ENCODE measurements around the gene LPCAT1. TPM values are rescaled to one million over a fixed set of nuclear protein-coding genes. Genes with fewer than 3 reads are reported as not detected.

LPCAT1 gene
- total and polyA plus RNA-seq, 2 of the 13 experiments (the other 11 are each of a cell fraction or from before 2014, with no cell fraction given), result 29.8 to 90.6 TPM

GRCh38 chr5:1467341-1468246 is 56.2 kb downstream of the LPCAT1 start:
- no peak overlapping the region for H3K4me3 ChIP-seq (replicated peaks in 1 of 3; ENCODE audit: insufficient read depth in 1 of 3, low read depth in 2 of 3, low read length in 3 of 3)
- no TSS peak for BruUV-seq (replicated peaks)
- H3K36me3 ChIP-seq (replicated peaks in 1 of 2; ENCODE audit: control insufficient read depth in 1 of 2, insufficient read depth in 2 of 2, low read length in 2 of 2), result peaks cover 13 to 26% of the 10 kb centered on the region in 2 experiments; a peak in 4 of 5 replicates
- ChIA-PET CTCF (ENCODE audit: low intra/inter-chr PET ratio, low total read pairs) (no interaction called here), POLR2A (no interaction called here)
- H3K9me3 ChIP-seq (ENCODE audit: low read length), result no peaks in the 10 kb centered on the region
- ATAC-seq, result no peak; the same call in 2 of the 3 replicates
- DNase-seq (ENCODE audit: low spot score), result no peak
- 97% methylated on average over 43 of the region's 51 CpGs for WGBS (ENCODE audit: low lambda C conversion rate)
- no peak overlapping the region for H3K27ac ChIP-seq (ENCODE audit: extremely low read length, insufficient read depth, low read length)
- TF ChIP-seq ZFP91 (CRISPR knock-in tag; IDR thresholded peaks at IDR 0.05; ENCODE audit: borderline replicate concordance) (peak; percentile 11; the same call in 1 of the 2 replicates), ZC3H13 (CRISPR knock-in tag; IDR thresholded peaks at IDR 0.05) (0 out of 2 replicates have a peak, but pooled peaks have one; percentile 72), ZNF484 (CRISPR knock-in tag; IDR thresholded peaks at IDR 0.05; ENCODE audit: borderline replicate concordance, low read depth) (no peak), ZNF768 (CRISPR knock-in tag; IDR thresholded peaks at IDR 0.05) (no peak), NR2F2 (IDR thresholded peaks at IDR 0.05; ENCODE audit: borderline replicate concordance, low read depth) (no peak), ZNF234 (CRISPR knock-in tag; conservative IDR thresholded peaks at IDR 0.05) (no peak), ZNF839 (CRISPR knock-in tag; IDR thresholded peaks at IDR 0.05; ENCODE audit: borderline replicate concordance) (no peak), ZNF446 (CRISPR knock-in tag; IDR thresholded peaks at IDR 0.05) (no peak), AGO2 (optimal IDR thresholded peaks at IDR 0.05; ENCODE audit: low read depth, low read length) (peak; percentile 73)
- peaks cover 8% of the 10 kb centered on the region; the same call in 1 of the 2 replicates for H4K20me1 ChIP-seq (ENCODE audit: insufficient read depth, low read length)
- intact Hi-C loops (cut with micrococcal nuclease; ENCODE audit: unreplicated experiment) (no loop called here), in situ Hi-C loops (cut with HindIII; ENCODE audit: extremely low pct_ligation_motif_present, low pct_unique_long_range_greater_than_20kb) (no loop called here)
- no peak overlapping the region for H2AFZ ChIP-seq (ENCODE audit: low read length)
- H3K9ac ChIP-seq (ENCODE audit: insufficient read depth, low read depth, low read length), result no peak overlapping the region
- no peaks in the 10 kb centered on the region for H3K27me3 ChIP-seq (ENCODE audit: control insufficient read depth in 1 of 2, insufficient read depth in 2 of 2, low read length in 2 of 2)
- FAIRE-seq, result no peak
- no peaks in the 10 kb centered on the region for H3K79me2 ChIP-seq (ENCODE audit: insufficient read depth, low read length)
- peaks cover 29% of the 10 kb centered on the region for H3K4me1 ChIP-seq (ENCODE audit: insufficient read depth, low read length)
- no peak overlapping the region for H3K4me2 ChIP-seq (ENCODE audit: low read depth, low read length)

Data from HepG2 (cell line).